HEK293 (cell line): ENCODE data around the gene GOLGA5.

Experiments used
- RBAK ChIP-seq: fragments of 450-650 bp; formaldehyde crosslinking; IDR thresholded peaks from 2 replicates; pipeline ENCODE4 v1.5.1; 2016; ENCODE audit warnings: missing biosample characterization, missing genetic modification characterization
- SCRT1 ChIP-seq: fragments of 450-650 bp; formaldehyde crosslinking; IDR thresholded peaks from 2 replicates; pipeline ENCODE4 v1.5.1; 2016; ENCODE audit warnings: missing biosample characterization, missing genetic modification characterization, borderline replicate concordance
- ZNF146 ChIP-seq: fragments of 450-650 bp; formaldehyde crosslinking; IDR thresholded peaks from 2 replicates; pipeline ENCODE4 v1.5.1; 2016; ENCODE audit warnings: missing biosample characterization, missing genetic modification characterization
- ZNF549 ChIP-seq: fragments of 450-650 bp; IDR thresholded peaks from 2 replicates; pipeline ENCODE4 v1.5.1; 2018; ENCODE audit warnings: missing biosample characterization, missing genetic modification characterization, mild to moderate bottlenecking, inconsistent platforms, moderate library complexity
- TF ChIP-seq, protein P1 (sequence below): fragments of 450-650 bp; formaldehyde crosslinking; IDR thresholded peaks from 2 replicates; pipeline ENCODE4 v1.5.1; 2016; ENCODE audit warnings: missing biosample characterization, missing genetic modification characterization

DNA sequence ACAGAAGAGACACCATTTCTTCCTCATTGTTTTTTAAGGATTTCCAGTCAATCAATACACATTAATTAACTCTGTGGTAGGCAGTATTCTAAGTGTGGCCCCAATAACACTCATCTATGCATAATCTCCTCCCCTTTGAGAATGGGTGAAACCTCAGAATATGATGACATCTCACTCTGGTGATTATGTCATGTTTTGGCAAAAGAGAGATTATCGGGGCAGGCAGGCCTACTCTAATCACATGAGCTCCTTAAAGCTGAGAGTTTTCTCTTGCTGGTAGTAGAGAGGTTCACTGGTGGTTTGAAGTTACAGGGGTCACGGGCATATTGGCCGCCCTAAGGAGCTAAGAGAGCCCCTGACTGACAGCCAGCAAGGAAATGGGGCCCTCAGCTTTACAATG lies 38.6 kb upstream of the GOLGA5 start:
- TF ChIP-seq ZNF549 (tag by site-specific recombination): no peak
- TF ChIP-seq RBAK: no peak
- TF ChIP-seq, protein P1, sequence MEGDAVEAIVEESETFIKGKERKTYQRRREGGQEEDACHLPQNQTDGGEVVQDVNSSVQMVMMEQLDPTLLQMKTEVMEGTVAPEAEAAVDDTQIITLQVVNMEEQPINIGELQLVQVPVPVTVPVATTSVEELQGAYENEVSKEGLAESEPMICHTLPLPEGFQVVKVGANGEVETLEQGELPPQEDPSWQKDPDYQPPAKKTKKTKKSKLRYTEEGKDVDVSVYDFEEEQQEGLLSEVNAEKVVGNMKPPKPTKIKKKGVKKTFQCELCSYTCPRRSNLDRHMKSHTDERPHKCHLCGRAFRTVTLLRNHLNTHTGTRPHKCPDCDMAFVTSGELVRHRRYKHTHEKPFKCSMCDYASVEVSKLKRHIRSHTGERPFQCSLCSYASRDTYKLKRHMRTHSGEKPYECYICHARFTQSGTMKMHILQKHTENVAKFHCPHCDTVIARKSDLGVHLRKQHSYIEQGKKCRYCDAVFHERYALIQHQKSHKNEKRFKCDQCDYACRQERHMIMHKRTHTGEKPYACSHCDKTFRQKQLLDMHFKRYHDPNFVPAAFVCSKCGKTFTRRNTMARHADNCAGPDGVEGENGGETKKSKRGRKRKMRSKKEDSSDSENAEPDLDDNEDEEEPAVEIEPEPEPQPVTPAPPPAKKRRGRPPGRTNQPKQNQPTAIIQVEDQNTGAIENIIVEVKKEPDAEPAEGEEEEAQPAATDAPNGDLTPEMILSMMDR (tag by site-specific recombination): no peak
- TF ChIP-seq ZNF146 (tag by site-specific recombination): no peak
- TF ChIP-seq SCRT1 (tag by site-specific recombination): no peak
